GM19099 (cell line): Measurements from ENCODE around the gene PRKCH.

Experiments used
- POLR2A ChIP-seq: IDR thresholded peaks from 3 replicates; pipeline ENCODE4 v1.6.1; 2011; ENCODE audit warnings: low read depth; ENCODE audit not compliant: insufficient read length; ENCODE audit errors: extremely low read depth

Gene PRKCH

DNA sequence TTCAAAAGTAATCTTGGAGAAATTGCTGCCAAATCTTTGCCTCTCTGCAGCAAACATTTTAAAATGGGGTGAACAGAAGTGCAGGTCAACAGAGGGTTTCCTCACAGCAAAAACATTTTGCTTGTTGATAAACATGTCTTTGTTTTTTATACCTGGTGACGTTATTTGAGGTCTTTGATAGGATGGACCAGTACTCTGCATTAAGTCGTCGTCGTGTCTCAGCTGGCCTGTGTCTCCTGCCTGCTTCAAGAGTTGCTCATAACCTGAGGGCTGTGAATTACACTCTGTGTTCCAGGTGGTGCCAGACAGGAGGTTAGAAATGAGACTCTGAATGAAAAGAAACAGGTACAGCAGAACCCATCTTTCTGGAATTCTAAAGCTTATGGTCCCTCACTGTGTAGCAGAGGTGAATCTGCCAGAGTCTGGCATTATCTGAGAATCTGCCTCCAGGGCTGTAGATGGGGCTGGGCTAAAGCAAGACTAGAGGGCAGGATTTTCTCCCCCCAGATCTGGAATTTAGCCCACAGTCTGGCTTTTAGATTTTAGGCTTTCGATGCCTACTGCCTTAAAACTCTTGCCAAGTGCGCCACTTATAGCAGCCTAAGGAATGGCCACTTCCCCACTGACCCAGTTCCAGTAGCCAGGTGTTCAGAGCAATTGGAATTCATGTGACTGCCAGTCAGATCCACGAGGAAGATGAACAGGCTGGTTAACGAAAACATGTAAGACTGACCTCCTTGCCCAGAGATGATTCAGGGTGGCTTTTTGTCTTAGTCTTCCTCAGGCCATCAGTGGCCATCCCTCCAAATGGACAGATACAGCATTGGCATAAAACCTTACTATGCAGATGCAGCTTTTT, 161.2 kb downstream of the PRKCH start:
- TF ChIP-seq POLR2A, result no peak

DNA sequence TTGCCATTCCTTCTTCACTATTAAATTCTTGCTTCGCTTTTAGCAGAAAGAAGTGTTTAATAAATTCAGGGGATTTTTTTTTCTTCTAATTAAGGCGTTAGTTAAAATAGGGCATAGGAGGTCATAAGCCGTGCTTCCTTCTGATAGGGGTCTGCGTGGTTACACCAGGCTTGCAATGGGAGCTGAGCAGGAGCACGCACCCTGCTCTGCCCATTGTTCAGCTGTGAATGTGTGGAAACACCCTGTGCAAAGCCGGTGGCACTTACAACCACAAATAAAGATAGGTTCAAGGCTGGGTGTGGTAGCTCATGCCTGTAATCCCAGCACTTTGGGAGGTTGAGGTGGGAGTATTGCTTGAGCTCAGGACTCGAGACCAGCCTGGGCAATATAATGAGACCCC, 162.1 kb downstream of the PRKCH start:
- no peak for TF ChIP-seq POLR2A

DNA sequence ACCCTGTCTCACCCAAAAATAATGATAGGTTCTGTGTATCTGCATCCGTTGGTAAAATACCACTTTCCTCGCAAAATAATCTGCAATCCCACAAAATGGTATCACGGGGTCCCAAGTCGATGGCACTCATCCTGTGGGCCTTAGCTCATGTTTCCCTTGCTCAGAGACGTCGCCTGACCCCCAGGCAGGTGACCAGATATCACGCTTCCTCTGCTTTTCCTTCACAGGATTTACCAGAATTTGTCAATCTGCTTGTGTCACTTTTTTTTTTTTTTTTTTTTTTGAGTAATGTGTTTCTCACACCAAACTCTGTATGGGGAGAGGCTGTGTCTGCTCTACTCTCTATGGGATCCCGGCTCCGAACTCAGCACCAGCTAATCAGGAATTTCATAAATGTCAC, 162.7 kb downstream of the PRKCH start:
- no peak for TF ChIP-seq POLR2A

DNA sequence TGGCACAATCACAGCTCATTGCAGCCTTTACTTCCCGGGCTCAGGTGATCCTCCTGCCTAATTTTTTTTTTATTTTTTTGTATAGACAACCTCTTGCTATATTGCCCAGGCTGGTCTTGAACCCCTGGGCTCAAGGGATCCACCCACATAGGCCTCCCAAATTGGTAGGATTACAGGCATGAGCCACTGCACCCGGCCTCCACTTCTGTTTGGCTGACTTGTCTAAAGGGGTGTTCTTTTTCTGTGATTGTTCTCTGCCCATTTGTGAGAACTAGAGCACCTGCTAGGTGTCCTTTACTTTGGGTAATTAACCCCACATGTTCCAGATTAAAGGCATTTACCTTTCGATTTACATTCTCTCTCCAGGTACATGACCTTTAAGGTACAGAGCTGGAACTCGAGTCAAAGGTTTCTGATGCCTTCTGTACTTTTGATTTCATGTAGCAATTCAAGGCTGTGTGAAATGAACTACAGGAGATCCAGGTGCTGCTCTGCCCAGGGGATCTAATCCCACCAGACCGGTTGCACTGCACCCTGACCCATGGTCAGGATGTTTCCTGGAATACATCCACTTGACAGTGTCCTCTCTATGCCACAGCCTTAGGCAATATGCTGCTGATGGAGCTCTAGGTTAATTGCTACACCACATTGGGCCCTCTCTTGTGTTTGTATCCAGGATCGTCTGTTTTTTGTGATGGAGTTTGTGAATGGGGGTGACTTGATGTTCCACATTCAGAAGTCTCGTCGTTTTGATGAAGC, 163.6 kb downstream of the PRKCH start:
- no peak for TF ChIP-seq POLR2A

DNA sequence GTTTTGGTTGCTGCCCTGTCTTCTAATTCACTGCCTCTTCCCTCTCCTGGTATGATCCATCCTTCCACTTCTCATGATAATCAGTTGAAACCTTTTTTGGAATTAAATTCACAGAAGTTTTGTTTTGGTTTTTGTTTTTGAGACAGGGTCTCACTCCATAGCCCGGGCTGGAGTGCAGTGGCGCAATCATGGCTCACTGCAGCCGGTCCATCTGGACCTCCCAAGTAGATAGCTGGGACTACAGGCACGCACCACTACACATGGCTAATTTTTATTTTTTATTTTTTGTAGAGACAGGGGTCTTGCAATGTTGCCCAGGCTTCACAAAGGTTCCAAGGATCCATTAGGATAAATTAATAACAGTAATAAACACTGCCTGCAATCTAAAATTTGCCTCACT, 164.3 kb downstream of the PRKCH start:
- no peak for TF ChIP-seq POLR2A

DNA sequence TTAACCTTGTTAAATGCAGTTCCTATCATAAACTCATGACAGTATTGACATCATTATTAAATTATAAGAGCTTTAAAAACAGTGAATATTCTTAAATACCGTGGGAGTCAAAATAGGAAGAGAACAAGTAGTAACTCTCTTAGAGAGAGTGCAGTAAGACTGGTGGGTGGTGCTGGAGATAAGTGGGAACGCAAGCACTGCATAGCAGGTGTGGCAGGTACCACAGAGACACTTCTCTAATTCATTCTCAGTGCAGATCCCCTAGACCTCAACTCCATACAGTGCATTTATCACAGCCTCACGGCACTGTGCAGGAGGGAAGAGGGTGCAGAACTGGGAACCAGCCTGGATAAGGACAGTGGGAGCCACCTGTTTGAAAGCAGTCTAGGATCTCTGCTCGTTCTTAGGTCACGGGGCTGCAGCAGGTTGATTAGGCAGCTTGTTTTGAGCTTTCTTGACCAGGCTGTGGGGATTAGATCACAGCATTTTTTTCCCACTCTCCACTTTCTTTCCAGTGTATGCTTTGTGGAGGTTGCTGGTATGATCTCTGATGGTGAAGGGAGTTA, 165.6 kb downstream of the PRKCH start:
- TF ChIP-seq POLR2A, result no peak

DNA sequence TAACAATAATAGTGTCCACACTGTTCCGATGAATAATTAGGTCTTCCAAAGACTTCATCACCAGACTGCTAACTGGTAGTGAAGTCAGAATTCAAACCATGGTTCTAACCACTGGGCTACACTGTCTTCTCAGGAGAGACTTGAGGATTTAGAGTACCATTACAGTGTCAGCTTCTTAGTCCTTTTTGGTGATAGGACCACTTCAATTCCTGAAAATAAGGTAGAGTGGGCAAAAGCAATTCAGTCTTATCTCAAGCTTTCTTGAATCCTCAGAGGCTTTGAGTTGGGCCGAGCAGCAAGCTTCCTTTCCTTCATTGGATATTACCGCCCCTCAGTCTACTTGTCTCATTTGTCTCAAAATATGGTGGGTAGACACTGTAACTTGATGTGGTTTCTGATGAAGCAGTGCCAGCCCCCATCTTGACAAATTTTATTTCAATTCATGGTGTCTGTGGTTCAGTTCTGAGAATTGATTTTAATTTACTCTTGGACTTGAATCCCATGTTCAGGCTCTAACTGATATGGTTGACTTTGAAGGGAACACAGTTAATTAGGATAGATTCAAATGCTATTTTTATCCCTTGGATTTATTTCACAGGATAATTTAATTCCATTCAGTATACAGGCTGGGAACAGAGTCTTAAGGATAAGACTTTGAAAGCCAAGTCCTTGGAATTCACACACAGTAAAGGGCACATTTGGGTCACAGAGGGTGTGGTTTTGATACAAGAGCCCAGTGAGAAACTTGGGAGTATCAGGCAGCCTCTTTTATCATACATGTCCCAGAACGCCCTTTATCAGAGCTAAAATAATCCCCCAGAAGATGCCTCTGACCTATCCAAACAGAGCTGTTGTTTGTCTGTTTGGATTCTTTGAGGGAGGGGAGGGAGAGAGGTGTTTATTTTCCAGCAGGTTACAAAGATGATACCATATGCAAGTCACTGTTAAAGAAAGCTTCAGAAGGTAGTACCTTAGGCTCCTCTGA, 167.3 kb downstream of the PRKCH start:
- TF ChIP-seq POLR2A, result no peak

DNA sequence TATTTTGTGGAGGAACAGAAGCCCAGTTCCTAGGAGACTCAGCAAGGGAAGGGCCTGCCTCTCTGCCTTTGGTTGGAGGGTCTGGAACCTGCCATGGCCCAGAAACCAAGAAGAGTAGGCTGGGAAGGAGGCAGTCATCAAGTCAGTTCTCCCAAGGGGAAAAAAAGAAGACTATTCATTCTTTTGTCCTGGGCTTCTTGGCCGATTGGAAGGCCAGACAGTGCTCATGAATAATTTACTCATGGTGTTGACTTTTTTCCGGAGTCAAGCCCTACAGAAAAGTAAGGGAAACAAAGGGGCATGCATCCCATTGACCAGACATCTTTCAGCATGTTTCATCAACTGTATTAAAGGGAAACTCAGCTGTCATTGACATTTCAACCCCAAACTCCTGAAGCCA, 168.1 kb downstream of the PRKCH start:
- TF ChIP-seq POLR2A, result no peak

DNA sequence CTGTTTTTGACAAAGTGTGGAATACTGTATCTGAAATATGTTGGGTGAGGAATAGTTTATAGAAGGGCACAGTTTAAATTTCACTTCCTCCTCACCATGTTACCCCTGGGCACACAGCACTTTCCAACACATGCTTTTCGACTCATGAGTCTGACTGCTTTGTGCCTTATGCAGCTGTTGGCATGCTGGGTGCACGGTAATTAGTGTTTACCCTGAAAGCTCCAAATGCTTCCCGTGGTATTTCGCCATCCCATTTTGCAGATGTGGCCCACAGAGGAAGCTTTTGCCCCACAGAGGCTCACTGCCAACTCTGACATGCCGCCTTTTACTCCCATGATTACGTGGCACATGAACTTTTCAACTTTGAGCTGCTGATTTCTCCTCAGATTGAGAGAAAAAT, 168.6 kb downstream of the PRKCH start:
- TF ChIP-seq POLR2A, result no peak

DNA sequence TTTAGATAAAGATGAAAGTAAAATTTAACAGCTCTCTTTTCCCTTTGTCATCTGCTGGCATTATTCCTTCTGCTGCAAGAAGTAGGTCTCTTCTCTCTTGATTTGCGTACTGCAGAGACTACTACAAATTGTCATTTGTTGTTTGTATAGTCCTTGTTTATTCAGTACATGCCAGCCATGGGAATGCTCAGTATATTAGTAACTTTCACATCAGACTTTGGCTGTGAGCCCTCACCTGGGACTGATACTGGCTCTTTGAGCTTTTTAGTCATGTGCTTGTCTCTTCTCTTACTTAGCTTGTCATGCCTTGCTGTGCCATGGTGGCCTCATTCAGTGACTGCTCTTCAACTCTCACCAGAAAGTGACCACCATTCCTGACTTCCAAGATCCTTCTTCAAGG, 169.8 kb downstream of the PRKCH start:
- no peak for TF ChIP-seq POLR2A

DNA sequence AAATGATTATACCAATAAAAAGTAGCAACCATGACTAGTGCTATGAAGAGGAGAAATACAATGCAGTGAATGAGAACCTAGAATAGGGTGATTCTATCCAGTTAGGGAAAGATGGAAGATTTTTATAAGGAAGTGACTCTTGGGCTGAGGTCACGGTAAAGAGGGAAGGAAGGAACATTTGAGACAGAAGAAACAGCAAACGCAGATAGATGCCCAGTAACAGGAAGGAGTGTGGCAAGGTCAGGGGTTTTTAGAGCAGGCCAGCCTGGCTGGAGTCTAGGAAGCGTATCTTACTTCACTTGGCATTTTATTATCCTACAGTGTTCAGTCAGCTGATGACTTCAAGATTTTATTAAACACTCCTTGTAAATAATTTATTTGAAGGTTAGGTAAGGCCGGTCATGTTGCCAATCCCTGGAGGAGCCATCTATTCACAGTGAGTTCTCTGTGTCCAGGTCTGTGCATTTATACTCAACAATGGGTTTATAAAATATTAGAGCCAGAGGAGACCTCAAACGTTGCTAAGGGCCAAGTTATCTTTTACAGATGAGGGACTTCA, 170.6 kb downstream of the PRKCH start:
- TF ChIP-seq POLR2A, result no peak

DNA sequence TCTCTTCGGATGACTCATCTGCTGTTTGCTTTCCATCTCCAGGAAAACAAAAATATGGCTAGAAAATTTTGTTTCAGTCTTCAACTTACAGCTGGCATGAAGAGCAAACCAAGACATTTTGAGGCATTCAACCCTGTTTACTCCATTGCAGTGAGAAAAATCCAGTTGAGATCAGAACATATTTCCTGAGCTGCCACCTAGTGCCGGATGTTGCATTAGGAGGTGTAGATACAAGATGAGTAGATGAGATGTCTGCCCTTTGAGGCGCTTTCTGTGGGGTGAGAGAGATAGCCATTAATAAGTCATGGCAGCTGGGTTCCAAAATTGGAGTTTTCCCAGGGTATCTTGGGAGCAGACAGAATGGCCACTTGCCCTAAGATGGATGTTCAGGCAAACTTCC, 171.1 kb downstream of the PRKCH start:
- TF ChIP-seq POLR2A, result no peak

DNA sequence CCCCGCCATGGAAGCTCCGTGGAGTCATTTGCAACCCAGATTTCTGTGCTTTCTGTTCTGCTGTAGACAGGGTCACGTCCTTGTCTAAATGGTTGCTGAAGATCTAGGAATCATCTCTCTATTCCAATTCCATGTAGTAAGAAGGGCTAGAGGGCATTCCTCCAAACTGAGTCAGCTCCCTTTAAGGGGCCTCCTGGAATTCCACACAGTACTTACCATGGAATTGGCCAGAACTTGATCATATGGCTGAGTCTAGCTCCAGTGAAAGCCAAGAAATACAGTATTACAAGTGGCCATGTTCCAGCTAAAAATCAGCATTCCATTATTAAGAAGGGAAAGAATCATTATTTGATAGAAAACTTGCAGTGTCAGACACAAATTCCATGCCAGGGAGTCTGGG, 171.9 kb downstream of the PRKCH start:
- TF ChIP-seq POLR2A, result no peak

DNA sequence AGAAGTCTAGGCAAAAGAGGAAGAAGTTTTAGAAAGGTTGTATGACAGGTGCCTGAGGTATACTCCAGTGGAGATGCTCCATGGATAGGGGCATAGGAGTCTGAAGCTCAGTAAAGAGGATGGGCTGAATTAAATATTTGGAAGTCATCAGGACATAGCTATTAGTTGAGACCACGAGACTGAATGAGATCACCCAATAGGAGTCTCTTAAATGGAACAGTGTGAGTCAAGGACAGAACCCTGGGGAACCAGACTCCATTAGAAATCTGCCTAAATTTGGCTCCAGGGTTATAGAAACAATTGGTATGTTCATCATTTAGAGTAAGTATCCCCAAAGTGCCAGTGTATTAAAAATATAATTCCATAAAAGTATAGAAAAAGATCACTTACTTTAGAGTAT, 172.6 kb downstream of the PRKCH start:
- no peak for TF ChIP-seq POLR2A
